SK-N-MC (cell line): ENCODE results near the gene DLGAP1.
A peak's percentile ranks its signal among the peaks of the same experiment; 100 is the strongest.

Experiments used
- DNase-seq: peaks from one replicate; pipeline ENCODE4 v3.0.0-alpha.2; 2011; ENCODE audit warnings: low read depth, low spot score
- H3K27ac ChIP-seq: fragments of 200-600 bp; sonication (generic); 2 replicates; pipeline ENCODE4 v1.5.1; 2016; ENCODE audit warnings: mixed run types
- H3K36me3 ChIP-seq: fragments of 200-600 bp; sonication (generic); 2 replicates; pipeline ENCODE4 v1.6.1; 2017; ENCODE audit warnings: antibody characterized with exemption, low read length, mixed read lengths; ENCODE audit not compliant: insufficient read depth
- H3K4me3 ChIP-seq: fragments of 200-600 bp; sonication (generic); 2 replicates; pipeline ENCODE4 v1.5.1; 2016
- H3K9ac ChIP-seq: fragments of 200-600 bp; sonication (generic); 2 replicates; pipeline ENCODE4 v1.8.0; 2017; ENCODE audit warnings: mixed run types, mixed read lengths; ENCODE audit not compliant: insufficient read length
- H3K9me3 ChIP-seq: fragments of 200-600 bp; sonication (generic); 2 replicates; pipeline ENCODE4 v1.6.1; 2017; ENCODE audit warnings: low read depth, mild to moderate bottlenecking, antibody characterized with exemption, low read length, moderate library complexity, mixed read lengths
- EZH2 ChIP-seq: fragments of 200-600 bp; sonication (generic); IDR thresholded peaks from one replicate; pipeline ENCODE4 v1.6.1; 2017; ENCODE audit warnings: antibody characterized with exemption
- FOXP2 ChIP-seq: optimal IDR thresholded peaks from 2 replicates; pipeline ENCODE3; 2011; ENCODE audit warnings: mild to moderate bottlenecking, moderate library complexity; ENCODE audit not compliant: insufficient read depth; ENCODE audit errors: extremely low read length, control extremely low read depth
- POLR2AphosphoS5 ChIP-seq: IDR thresholded peaks from 2 replicates; pipeline ENCODE4 v1.6.1; 2012; ENCODE audit warnings: mild to moderate bottlenecking, low read depth, low read length, borderline replicate concordance

DLGAP1 gene

GRCh38 chr18:3663870-3664512, 791.1 kb downstream of the DLGAP1 start:
- TF ChIP-seq FOXP2 = no peak
- TF ChIP-seq EZH2 = no peak
- TF ChIP-seq POLR2AphosphoS5 = no peak
- Histone ChIP-seq H3K9me3 (0 out of 2 replicates have a peak, but pooled peaks cover 4% of the 10 kb centered on the region), H3K36me3 (no peaks in the 10 kb centered on the region), H3K27ac (0 out of 2 replicates have a peak overlapping the region, but pooled peaks have one; percentile 84), H3K4me3 (no peak overlapping the region), H3K9ac (no peak overlapping the region)
- DNase-seq = no peak

GRCh38 chr18:3661989-3662388, 793.1 kb downstream of the DLGAP1 start:
- Histone ChIP-seq H3K4me3 (no peak overlapping the region), H3K36me3 (no peaks in the 10 kb centered on the region), H3K27ac (no peak overlapping the region), H3K9ac (no peak overlapping the region), H3K9me3 (0 out of 2 replicates have a peak, but pooled peaks cover 4% of the 10 kb centered on the region)
- no peak for DNase-seq
- TF ChIP-seq POLR2AphosphoS5 (no peak), EZH2 (no peak), FOXP2 (no peak)

GRCh38 chr18:3660739-3661515, 794.2 kb downstream of the DLGAP1 start:
- TF ChIP-seq EZH2 = no peak
- no peak for TF ChIP-seq POLR2AphosphoS5
- TF ChIP-seq FOXP2 = no peak
- no peak overlapping the region for H3K27ac ChIP-seq

GRCh38 chr18:3658529-3658928, 796.6 kb downstream of the DLGAP1 start:
- Histone ChIP-seq H3K4me3 (no peak overlapping the region), H3K36me3 (no peaks in the 10 kb centered on the region), H3K9me3 (0 out of 2 replicates have a peak, but pooled peaks cover 4% of the 10 kb centered on the region), H3K27ac (no peak overlapping the region), H3K9ac (no peak overlapping the region)
- DNase-seq = no peak
- TF ChIP-seq EZH2 (no peak), POLR2AphosphoS5 (no peak), FOXP2 (no peak)

More at GRCh38 chr18:3660739-3661515, 794.2 kb downstream of the DLGAP1 start:
- no peak overlapping the region for H3K4me3 ChIP-seq
- H3K9ac ChIP-seq = no peak overlapping the region
- DNase-seq = no peak
- no peaks in the 10 kb centered on the region for H3K36me3 ChIP-seq
- H3K9me3 ChIP-seq = 0 out of 2 replicates have a peak, but pooled peaks cover 4% of the 10 kb centered on the region

- no peaks in the 10 kb centered on the region for H3K36me3 ChIP-seq
- no peak overlapping the region for H3K27ac ChIP-seq
- TF ChIP-seq POLR2AphosphoS5 = no peak
- TF ChIP-seq FOXP2 = no peak
- no peak for TF ChIP-seq EZH2
- no peaks in the 10 kb centered on the region for H3K9me3 ChIP-seq
- no peak overlapping the region for H3K4me3 ChIP-seq
- no peak overlapping the region for H3K9ac ChIP-seq
- DNase-seq = no peak
Observed at GRCh38 chr18:3655254-3656050, 799.7 kb downstream of the DLGAP1 start.

- H3K9me3 ChIP-seq = no peaks in the 10 kb centered on the region
- TF ChIP-seq POLR2AphosphoS5 = no peak
- no peak for TF ChIP-seq EZH2
- TF ChIP-seq FOXP2 = no peak
- no peak overlapping the region for H3K27ac ChIP-seq
- no peak for DNase-seq
- no peak overlapping the region for H3K4me3 ChIP-seq
- no peaks in the 10 kb centered on the region for H3K36me3 ChIP-seq
- no peak overlapping the region for H3K9ac ChIP-seq
Observed at GRCh38 chr18:3654442-3655253, 800.5 kb downstream of the DLGAP1 start.

GRCh38 chr18:3653851-3654441, 801.2 kb downstream of the DLGAP1 start:
- H3K9ac ChIP-seq = no peak overlapping the region
- H3K36me3 ChIP-seq = no peaks in the 10 kb centered on the region
- no peak overlapping the region for H3K27ac ChIP-seq
- no peaks in the 10 kb centered on the region for H3K9me3 ChIP-seq
- H3K4me3 ChIP-seq = no peak overlapping the region
- no peak for DNase-seq
- no peak for TF ChIP-seq FOXP2

GRCh38 chr18:3653263-3653850, 801.8 kb downstream of the DLGAP1 start:
- Histone ChIP-seq H3K36me3 (no peaks in the 10 kb centered on the region), H3K9me3 (no peaks in the 10 kb centered on the region), H3K4me3 (no peak overlapping the region), H3K27ac (no peak overlapping the region), H3K9ac (no peak overlapping the region)
- DNase-seq = no peak
- no peak for TF ChIP-seq POLR2AphosphoS5
- TF ChIP-seq FOXP2 = no peak
- TF ChIP-seq EZH2 = no peak
